ENCODE measurements around the gene CABCOCO1.
"Not testable (repeated sequence)": the region's sequence is repeated elsewhere in the genome, so short reads cannot be mapped to it uniquely, and the experiment has no call there.

CABCOCO1 gene

GRCh38 chr10:61719906-61720305, 57.2 kb downstream of the CABCOCO1 start:
- TF ChIP-seq CTCF (IDR thresholded peaks at IDR 0.05; ENCODE audit: low read depth, low read length) = no peak
- DNase-seq (ENCODE audit: extremely low read depth, low read depth) = no peak

- no peak for DNase-seq (ENCODE audit: extremely low read depth, low read depth)
- TF ChIP-seq CTCF (IDR thresholded peaks at IDR 0.05; ENCODE audit: low read depth, low read length) = no peak
Observed at GRCh38 chr10:61721431-61721830, 58.7 kb downstream of the CABCOCO1 start.

DNA sequence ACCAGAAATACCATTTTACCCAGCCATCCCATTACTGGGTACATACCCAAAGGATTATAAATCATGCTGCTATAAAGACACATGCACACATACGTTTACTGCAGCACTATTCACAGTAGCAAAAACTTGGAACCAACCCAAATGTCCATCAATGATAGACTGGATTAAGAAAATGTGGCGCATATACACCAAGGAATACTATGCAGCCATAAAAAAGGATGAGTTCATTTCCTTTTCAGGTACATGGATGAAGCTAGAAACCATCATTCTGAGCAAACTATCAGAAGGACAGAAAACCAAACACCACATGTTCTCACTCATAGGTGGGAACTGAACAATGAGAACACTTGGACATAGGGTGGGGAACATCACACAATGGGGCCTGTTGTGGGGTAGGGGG, 62.5 kb downstream of the CABCOCO1 start:
- not testable (repeated sequence) for DNase-seq (ENCODE audit: extremely low read depth, low read depth)

GRCh38 chr10:61729596-61729995, 66.9 kb downstream of the CABCOCO1 start:
- DNase-seq (ENCODE audit: extremely low read depth, low read depth) = no peak
- TF ChIP-seq CTCF (IDR thresholded peaks at IDR 0.05; ENCODE audit: low read depth, low read length) = no peak

GRCh38 chr10:61730671-61731070, 67.9 kb downstream of the CABCOCO1 start:
- no peak for DNase-seq (ENCODE audit: extremely low read depth, low read depth)

GRCh38 chr10:61731638-61732037, 68.9 kb downstream of the CABCOCO1 start:
- no peak for DNase-seq (ENCODE audit: extremely low read depth, low read depth)
- TF ChIP-seq CTCF (IDR thresholded peaks at IDR 0.05; ENCODE audit: low read depth, low read length) = no peak

More at GRCh38 chr10:61730671-61731070, 67.9 kb downstream of the CABCOCO1 start:
- TF ChIP-seq CTCF (IDR thresholded peaks at IDR 0.05; ENCODE audit: low read depth, low read length) = no peak

- TF ChIP-seq CTCF (IDR thresholded peaks at IDR 0.05; ENCODE audit: low read depth, low read length) = no peak
- no peak for DNase-seq (ENCODE audit: extremely low read depth, low read depth)
Observed at GRCh38 chr10:61732629-61733278, 70.0 kb downstream of the CABCOCO1 start.

GRCh38 chr10:61733358-61733940, 70.7 kb downstream of the CABCOCO1 start:
- DNase-seq (ENCODE audit: extremely low read depth, low read depth) = no peak
- TF ChIP-seq CTCF (IDR thresholded peaks at IDR 0.05; ENCODE audit: low read depth, low read length) = peak; percentile 56

Measured in AG09319 (cell line).